HG03565 (cell line): Measurements from ENCODE around the gene OR4S2.

Experiments
- ATAC-seq: cut with Tn5 transposase; IDR thresholded peaks from one replicate; pipeline ENCODE4 v1.9.1; 2021; ENCODE audit warnings: mild to moderate bottlenecking, moderate library complexity; ENCODE audit not compliant: unreplicated experiment

OR4S2 gene, protein sequence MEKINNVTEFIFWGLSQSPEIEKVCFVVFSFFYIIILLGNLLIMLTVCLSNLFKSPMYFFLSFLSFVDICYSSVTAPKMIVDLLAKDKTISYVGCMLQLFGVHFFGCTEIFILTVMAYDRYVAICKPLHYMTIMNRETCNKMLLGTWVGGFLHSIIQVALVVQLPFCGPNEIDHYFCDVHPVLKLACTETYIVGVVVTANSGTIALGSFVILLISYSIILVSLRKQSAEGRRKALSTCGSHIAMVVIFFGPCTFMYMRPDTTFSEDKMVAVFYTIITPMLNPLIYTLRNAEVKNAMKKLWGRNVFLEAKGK

DNA sequence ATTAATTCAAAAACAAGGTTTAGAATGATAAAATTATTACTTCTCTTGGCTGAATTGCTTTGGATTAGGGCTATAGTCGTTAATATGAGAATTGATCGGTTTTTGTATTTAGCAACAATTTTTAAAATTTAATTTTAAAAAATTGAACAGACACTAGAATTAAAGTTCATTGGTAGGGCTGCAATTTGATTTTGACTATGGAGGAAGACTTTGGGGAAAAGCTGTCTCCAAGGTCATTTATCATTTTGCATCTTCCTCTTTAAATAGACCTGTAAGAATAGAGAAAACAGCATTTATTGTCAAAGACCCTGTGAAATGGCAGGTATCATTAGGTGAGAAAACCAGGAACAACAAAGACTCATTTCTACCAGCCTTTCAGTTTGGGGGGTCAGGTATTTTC, at the start of gene OR4S2:
TSS of gene OR4S2 (plus strand) at position 301 of the 400 bp plus-strand sequence. CDS start 2,577 bp downstream, outside the sequence.
- ATAC-seq: no peak

DNA sequence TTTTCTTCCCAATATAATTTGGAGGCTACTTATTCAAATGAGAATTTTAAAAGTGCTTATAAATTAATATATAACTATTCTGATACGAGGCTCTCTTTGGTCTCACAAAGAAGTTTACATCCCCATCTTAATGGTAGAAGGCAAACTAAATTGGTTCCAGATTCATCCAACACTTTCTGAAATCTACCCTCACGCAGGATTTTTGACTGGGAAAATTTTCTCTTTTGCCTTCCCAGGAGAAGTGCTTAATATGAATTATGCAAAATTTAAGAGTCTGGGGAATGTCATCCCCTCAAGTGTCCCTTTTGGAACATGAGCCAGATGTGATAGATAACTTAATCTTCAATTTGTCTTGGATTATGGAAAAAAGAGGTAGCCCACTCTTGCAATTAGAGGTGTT, 40.6 kb upstream of the OR4S2 start, which contains the start of gene OR4C11:
TSS of gene OR4C11 (minus strand) at position 101 of the 400 bp plus-strand sequence. CDS start 3,272 bp downstream, outside the sequence.
- ATAC-seq: no peak

DNA sequence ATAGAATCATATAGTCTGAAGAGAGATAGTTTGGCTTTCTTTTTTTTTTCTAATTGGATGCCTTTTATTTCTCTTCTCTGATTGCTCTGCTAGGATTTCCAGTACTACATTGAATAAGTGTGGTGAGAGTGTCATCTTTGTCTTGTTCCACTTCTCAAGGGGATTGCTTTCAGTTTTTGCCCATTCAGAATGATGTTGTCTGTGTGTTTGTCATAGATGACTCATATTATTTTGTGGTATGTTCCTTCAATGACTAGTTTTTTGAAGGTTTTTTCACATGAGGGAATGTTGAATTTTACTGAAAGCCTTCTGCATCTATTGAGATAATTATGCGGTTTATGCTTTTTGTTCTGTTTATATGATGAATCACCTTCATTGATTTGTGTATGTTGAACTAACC, 23.6 kb upstream of the OR4S2 start:
- ATAC-seq: no peak

DNA sequence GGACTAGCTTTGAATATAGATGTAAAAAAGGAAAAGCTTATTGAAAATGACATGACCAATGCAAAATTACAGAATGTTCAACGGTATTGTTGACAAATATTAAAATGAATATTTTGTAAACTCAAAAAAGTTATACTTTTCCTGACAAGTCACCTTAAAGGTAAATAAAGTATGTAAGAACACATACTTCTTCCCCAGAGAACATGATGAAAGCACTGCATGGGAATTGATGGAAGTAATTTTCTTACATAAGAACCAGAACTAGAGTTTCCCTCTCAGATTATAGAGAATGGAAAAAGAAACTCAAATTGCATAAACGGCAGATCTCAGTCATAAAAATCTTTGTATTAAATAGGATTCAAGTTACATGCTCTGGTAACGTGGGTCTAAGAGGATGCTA, 13.3 kb upstream of the OR4S2 start, which contains the start of gene OR4P4:
TSS of gene OR4P4 (plus strand) at position 301 of the 400 bp plus-strand sequence.
- ATAC-seq: no peak

DNA sequence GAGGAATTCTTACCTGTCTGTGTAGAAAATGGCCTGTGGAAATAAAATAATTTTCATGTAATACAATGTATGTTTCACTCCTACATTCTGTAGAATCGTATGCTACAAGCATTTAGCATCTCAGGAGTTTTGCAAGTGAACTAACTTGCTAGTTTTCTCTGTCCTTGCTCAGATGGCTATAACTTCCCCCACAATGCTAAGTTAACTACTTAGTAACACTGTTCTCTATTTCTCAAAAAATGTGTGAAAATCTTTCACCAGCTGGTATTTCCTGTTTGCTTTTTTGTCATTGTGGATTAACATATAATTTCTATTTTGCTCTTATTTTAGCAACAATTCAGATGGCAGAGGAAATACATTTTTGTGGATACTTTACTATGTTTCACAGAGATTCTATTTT, 4.4 kb downstream of the OR4S2 start:
- ATAC-seq: no peak

DNA sequence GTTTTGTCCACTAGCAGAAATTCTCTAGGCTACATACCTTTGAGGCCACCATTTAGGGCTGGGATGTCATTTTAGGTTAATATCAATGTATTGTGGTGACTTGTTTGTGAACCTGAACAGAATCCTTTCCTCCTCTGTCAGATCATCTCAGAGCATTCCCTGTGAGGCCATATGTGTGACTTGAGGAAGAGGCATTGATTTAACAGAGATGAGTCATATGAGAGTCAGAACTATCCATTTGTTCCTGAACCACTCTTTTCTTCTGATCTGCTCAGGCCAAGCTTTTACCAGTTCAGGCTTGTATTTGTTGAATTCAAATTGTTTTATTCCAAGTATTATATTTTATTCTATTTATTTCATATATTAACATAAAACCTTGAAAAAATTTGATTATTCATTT, 7.0 kb downstream of the OR4S2 start:
- ATAC-seq: no peak

DNA sequence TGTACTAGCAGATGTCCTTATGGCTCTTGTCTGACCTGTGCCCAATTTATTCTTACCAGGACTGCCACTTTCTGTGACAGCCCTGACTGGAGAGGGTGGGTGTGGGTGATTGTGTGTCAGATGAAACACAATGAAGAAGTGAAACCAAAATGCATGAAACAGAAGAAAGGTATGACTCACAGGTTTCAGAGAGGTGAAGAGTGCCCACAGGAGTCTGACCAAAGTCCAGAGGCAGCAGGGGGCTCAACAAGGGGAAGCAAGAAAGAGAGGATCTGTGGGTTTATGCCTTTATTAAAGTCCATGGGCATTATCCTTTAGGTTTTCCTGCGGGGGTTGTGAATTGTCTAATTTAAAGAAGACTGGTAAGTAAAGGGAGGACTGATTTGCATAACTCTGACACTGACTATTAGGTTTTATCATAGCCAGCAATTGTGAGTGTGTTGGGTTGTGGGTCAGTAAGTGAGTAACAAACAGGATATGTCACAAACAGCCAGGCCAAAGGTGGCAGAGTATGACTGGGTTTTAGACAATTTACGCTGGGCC, 10.0 kb downstream of the OR4S2 start:
- ATAC-seq: peak; percentile 97

DNA sequence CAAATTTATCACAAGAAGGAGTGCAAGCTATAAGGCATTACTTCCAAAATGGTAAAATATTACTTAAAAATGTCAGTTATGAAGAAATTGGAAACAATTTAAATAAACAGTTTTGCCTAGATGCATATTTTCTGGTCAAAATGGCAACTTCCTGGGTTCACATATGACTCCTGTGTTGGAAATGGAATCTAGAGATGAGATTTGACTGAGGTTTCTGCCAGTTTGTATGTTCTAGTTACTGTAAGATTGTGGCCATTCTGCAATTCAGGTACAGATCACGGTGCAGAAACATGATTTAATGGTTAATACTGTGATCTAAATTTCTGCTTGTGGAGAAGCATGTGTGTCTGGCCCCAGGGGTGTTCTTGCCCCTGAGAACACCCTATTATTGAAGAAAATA, 10.5 kb downstream of the OR4S2 start:
- ATAC-seq: peak; percentile 27

DNA sequence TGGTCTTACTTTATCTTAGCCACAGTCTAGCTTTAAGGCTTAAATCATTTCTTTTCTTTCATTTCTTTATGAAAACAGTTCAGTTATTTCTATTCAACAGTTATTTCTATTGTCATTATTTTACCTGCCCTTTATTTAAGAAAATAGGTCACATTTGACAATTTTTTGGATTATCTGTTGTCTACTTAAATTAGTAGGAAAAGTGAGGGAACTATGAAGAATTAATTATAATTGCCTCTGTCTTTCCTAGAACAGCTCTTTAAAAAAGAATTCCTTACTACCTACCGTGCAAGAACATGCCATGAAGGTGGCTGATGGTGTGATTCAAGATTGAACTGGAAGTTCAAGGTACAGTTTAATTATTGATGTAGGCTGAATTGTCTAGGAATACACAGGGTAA, 13.8 kb downstream of the OR4S2 start, which contains the start of gene OR4C6:
TSS of gene OR4C6 (plus strand) at position 301 of the 400 bp plus-strand sequence. CDS start 2,966 bp downstream, outside the sequence.
- ATAC-seq: no peak

DNA sequence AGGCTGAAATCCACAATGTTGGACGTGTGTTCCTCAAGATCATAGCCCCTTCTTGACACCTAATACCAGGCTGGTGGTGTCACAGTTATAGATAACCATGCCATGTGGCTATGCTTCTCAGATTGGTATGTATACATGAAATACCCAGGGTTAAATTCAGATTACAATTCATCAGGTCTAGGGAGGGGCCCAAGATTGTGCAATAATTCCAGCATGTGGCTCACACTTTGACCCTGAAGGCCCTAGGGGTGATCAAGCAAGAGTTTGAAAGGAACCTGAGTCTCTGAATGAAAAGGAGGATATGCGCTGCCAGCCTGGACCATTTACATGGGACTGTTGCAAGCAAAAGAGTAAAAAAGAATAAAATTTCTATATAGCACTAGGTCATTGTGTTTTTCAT, 21.2 kb downstream of the OR4S2 start:
- ATAC-seq: no peak

DNA sequence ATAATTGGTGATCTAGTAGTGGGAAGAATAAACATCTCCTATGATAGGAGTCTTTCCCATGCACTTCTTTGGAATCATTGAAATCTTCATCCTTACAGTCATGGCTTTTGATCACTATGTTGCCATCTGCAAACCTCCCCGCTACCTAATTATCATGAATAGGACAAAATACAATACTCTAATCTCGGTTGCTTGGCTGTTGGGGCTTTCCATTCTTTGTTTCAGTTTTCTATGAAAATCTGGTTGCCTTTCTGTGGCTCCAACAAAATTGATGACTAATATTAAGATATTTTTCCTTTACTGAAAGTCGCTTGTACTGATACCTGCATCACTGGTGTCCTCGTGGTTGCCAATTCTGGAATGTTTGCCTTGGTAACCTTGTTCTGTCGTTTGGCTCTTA, 25.7 kb downstream of the OR4S2 start:
- no peak for ATAC-seq

DNA sequence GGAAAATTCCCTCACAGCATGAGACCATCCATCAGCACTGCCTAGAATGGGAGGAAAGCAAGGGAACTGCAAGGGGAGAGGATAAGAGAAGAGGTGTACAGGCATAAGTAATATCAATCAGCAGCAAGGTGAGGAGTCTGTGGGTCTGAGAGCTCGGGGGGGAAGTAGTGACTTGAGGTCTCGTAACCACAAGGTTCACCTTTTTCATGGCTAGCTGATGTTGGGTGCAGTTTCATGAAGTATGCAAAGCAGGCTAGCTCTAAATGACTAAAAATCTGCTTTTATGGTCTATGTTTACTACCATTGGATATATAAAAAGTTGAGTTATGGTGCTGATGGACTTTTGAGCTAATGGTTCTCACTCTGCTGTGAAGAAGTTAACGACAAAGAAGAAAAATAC, 49.7 kb downstream of the OR4S2 start:
- peak; percentile 96 for ATAC-seq

DNA sequence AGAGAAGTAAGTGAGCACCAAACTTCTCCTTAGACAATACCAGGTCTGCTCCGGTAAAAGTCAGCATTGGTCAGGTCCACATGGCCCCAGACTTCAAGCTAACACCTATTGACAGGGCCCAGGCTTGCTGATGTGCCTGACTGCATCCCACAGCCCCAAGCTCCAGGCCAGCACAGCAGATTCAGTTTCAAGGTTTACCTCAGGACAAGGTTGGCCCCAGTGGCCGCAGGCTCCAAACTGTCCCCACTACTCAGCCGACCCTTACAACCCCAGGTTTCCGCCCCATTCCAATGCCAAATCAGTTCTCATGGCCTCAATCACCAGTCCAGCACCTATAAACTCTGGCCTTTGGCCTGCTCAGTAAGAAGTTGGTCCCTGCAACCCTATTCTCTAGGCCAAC, 53.3 kb downstream of the OR4S2 start:
- no peak for ATAC-seq
